HG03378 (cell line): ENCODE data around the gene VPS54.

Experiments
- ATAC-seq: cut with Tn5 transposase; IDR thresholded peaks from one replicate; pipeline ENCODE4 v1.9.1; 2021; ENCODE audit warnings: mild to moderate bottlenecking, moderate library complexity; ENCODE audit not compliant: unreplicated experiment

VPS54 gene, protein sequence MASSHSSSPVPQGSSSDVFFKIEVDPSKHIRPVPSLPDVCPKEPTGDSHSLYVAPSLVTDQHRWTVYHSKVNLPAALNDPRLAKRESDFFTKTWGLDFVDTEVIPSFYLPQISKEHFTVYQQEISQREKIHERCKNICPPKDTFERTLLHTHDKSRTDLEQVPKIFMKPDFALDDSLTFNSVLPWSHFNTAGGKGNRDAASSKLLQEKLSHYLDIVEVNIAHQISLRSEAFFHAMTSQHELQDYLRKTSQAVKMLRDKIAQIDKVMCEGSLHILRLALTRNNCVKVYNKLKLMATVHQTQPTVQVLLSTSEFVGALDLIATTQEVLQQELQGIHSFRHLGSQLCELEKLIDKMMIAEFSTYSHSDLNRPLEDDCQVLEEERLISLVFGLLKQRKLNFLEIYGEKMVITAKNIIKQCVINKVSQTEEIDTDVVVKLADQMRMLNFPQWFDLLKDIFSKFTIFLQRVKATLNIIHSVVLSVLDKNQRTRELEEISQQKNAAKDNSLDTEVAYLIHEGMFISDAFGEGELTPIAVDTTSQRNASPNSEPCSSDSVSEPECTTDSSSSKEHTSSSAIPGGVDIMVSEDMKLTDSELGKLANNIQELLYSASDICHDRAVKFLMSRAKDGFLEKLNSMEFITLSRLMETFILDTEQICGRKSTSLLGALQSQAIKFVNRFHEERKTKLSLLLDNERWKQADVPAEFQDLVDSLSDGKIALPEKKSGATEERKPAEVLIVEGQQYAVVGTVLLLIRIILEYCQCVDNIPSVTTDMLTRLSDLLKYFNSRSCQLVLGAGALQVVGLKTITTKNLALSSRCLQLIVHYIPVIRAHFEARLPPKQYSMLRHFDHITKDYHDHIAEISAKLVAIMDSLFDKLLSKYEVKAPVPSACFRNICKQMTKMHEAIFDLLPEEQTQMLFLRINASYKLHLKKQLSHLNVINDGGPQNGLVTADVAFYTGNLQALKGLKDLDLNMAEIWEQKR

GRCh38 chr2:64019083-64019974 is at the start of gene VPS54:
Gene VPS54 (minus strand): TSS chr2:64019428. CDS start chr2:63983999, 35,429 bp downstream.
- no peak for ATAC-seq

DNA sequence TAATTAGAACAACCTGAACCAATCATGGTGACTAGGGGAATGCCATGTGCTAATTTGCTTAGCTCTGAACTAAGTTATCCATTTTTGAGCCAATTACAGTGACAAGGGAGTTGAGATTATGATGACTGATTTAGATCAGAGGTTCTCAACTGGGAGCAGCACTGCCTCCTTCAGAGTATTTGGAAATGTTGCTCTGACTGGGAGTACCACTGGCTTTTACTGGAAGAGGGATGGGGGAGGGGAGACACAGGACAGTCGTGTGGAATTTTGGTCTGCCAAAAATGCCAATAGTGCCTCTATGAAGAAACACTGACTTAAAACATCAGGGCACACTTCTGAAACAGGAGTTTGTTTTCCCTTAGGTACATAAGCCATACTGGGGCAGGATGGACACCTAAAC is 48.1 kb upstream of the VPS54 start:
- ATAC-seq = no peak

DNA sequence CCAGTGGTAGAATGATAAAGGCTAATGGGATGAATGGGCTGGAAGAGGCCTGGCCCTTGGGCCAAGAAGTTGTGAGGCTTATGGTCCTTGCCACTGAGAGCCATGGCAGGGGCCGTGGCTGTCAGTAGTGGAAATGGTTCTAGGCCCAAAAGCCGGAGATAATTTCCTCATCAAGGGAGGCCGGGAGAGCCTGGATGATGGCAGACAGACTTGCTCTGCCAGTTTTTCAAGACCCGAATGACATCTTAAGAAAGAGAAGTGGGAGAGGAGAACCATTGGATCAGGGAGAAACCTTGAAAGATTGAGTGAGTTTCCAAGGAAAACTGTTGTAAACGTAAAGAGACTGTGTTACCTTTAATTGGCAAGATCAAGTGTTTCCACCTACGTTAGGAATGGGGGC is 46.3 kb upstream of the VPS54 start:
- ATAC-seq = no peak

GRCh38 chr2:64063924-64064331 is 44.7 kb upstream of the VPS54 start:
- ATAC-seq = no peak

- no peak for ATAC-seq
These were observed 44.2 kb upstream of the VPS54 start for GRCh38 chr2:64063454-64063853.

- no peak for ATAC-seq
These were observed 43.6 kb upstream of the VPS54 start for GRCh38 chr2:64062840-64063239.

GRCh38 chr2:64059270-64059669 is 40.0 kb upstream of the VPS54 start:
- no peak for ATAC-seq

- no peak for ATAC-seq
These were observed 36.8 kb upstream of the VPS54 start for GRCh38 chr2:64056021-64056420.

GRCh38 chr2:64054161-64054915 is 35.1 kb upstream of the VPS54 start:
- ATAC-seq = no peak

GRCh38 chr2:64052463-64053241 is 33.4 kb upstream of the VPS54 start:
- no peak for ATAC-seq

DNA sequence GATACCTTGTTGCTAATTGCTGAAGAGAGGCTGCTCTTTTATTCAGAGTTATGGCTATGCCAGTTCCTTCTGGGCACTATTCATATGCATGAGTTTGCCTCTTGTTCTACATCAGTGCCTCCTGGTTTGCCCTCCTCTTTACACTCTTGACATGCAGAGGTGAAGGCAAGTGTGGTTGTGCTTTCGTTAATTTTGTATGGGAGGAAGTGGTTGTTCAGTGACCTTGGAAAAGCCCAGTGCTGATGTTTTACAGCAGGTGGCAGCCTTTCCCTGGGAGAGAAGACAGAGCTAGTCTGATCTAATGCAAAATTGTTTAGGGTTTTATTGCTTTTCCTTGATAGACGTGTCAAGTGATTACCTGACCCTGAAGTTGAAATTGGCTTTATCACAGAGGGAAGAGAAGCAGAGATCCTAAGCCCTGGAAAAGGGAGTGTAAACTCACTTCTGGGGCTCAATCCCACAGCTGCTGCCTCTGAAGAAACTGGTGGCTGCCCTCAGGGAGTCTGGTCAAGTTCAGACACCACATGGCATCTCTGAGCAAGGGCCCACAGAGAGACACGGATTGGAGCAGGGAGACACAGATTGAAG is 30.5 kb upstream of the VPS54 start:
- peak; percentile 93 for ATAC-seq

DNA sequence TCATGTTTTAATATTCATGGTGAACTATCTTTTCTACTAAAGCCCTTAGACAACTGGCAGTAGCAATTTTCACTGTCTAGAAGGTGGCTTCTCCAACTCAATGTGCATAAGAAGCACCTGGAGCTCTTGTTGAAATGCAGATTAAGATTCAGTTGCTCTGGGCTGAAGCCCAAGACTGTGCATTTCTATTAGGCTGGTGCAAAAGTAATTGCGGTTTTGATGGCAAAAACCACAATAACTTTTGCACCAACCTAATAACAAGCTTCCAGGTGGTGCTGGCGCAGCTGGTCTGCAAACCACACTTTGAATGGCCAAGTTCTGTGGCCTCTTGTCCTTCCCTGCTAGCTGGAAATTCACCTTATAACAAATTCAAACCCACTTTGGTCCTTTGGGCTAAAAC is 26.7 kb upstream of the VPS54 start:
- ATAC-seq = no peak

GRCh38 chr2:64040161-64040560 is 20.9 kb upstream of the VPS54 start:
- ATAC-seq = no peak

DNA sequence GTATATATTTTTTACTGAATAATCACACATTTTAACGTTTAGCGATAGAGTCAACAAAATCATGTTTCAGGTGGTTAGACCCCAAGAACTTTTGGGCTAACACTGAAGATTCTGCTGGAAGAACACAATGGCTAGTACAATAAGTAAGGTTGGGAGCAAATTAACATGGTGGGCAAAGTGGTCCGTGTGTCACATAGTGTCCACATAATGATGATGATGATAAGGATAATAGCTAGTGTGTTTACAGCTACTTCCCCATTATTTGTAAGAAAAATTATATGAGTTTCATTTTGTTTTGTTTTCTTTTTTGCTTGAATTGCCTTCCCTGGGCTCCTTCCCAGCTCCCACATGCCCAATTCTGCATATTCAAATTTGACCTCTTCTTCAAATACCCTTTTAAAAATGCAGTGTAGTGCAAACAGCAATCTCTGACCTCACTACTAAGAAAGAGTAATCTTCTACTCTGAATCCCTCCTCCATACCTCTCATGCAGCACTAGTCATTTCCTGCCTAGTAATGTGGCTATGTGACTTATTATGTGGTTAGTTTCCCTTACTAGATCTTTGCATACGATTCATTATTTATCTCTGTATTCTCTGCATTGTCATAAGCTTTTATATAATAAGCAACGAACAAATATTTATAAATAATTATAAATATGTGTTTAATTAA is 16.9 kb upstream of the VPS54 start:
- ATAC-seq = peak; percentile 98

DNA sequence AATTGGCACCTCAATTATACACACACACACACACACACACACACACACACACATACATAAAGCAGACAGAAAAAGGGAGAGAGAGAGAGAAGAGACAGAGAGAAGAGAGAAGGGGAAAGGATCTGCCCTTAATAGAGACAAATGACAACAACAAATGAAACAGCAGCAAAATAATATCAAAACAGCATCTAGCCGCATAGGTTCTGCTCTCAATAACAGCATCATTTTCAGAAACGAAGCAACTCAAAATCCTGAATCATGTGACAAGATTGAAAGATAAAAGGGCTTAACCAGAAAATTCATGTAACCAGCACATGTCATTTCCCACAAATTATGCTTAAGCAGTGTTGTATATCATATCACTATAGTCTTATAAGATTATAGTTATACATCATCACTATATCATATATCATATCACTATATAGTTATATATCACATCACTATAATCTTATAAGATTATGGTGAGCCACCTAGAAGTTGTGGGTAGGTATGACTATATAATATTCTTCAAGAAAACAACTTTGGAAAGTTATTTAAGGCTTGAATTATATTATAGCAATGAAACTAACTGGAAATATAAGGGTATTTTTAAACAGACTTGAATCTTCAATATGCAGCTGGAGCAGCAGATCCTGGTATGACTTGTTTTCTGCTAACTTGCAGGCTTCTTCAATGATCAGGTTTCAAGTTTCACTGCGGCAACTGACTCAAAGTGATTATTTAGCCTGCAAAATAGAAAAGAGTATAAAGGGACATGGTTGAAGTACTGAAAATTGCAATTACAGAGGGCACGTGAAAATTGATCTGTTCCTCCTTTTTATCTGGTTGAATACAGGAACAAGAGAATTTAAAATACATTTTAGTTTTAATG is 16.1 kb upstream of the VPS54 start:
- ATAC-seq = peak; percentile 38

DNA sequence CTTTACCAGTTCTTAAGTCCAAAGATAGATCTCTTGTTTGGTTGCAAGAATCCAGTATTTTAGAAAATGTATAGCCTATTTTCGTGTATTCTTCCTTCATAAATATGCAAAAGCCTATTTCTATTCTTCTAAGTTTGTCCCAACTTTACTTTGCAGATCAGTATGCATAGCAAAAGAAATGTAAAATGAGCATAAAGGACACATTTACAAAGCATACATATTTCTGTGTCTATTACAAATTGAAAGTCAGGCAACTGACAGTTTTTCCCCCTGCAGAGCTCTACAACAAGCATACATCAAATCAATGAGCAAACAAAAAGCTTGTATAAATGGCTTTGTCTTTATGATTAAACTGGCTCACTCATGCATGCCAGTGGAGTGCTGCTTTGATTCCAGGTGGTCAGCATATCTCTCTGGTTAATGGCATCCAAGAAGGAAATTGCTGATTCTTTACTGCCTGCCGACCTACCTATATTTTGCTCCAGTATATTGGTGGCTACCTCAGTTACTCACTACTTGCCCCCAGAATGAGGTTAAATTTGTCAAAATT is 10.0 kb upstream of the VPS54 start:
- ATAC-seq = no peak

DNA sequence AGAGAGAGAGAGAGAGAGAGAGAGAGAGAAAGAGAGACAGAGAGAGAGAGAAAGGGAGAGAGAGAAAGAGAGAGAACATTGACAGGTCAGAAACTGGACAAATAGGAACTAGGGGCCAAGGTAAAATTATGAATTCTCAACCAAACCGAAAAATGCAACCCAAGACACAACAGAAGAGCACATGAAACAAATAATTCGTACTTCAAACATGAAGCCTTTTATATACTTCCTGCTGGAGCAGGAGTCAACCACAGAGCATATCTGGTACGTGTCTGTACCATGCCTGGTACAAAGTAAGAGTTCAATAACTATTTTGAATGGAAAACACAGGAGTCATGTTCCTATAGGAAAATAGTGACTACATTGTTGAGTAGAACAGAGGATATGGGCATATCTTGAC is 6.5 kb upstream of the VPS54 start:
- no peak for ATAC-seq
